Tibial artery (tissue), 4 donors: ENCODE results near the gene CSMD2.

ENCODE experiments used
- DNase-seq, 2 donors: peaks; one replicate each; pipeline ENCODE4 v3.0.0-alpha.2; 2019
- H3K27ac ChIP-seq, 2 donors: fragments of 200-600 bp; sonication (generic) in 1 of 2; 1 replicate in 1 of 2; 2 replicates in 1 of 2; pipeline ENCODE4 v1.5.1; 2018 to 2019; ENCODE audit warnings: mild to moderate bottlenecking in 1 of 2
- H3K27me3 ChIP-seq, 2 donors: fragments of 200-600 bp; sonication (generic) in 1 of 2; one replicate each; pipeline versions ENCODE4 v1.5.1 to v1.6.0; 2016 to 2019
- H3K36me3 ChIP-seq, 3 donors: fragments of 200-600 bp; sonication (generic) in 2 of 3; one replicate each; pipeline ENCODE4 v1.5.1; 2016 to 2019; ENCODE audit warnings: mild to moderate bottlenecking in 2 of 3
- H3K4me1 ChIP-seq, 4 donors: fragments of 200-600 bp; sonication (generic) in 2 of 4; 1 replicate in 3 of 4; 2 replicates in 1 of 4; pipeline ENCODE4 v1.5.1; 2016 to 2019
- H3K4me3 ChIP-seq, 2 donors: fragments of 200-600 bp; sonication (generic) in 1 of 2; 1 replicate in 1 of 2; 2 replicates in 1 of 2; pipeline ENCODE4 v1.5.1; 2018 to 2019; ENCODE audit warnings: mild to moderate bottlenecking in 2 of 2
- H3K9me3 ChIP-seq, 3 donors: fragments of 200-600 bp; sonication (generic) in 1 of 3; one replicate each; pipeline ENCODE4 v1.5.1; 2016 to 2019
- intact Hi-C: fragments of 100-400 bp; cut with DNase I; formaldehyde crosslinking; loops from one replicate; pipeline ENCODE4 v1.15.0; 2023; ENCODE audit warnings: low total_unique reads
- TF ChIP-seq, protein P1 (sequence below), 2 experiments: fragments of 200-600 bp in 1 of 2; fragments of 450-650 bp in 1 of 2; IDR thresholded peaks; one replicate each; pipeline ENCODE4 v1.5.1; 2017 to 2019; ENCODE audit warnings: antibody characterized with exemption in 2 of 2, mild to moderate bottlenecking in 1 of 2, moderate library complexity in 1 of 2

CSMD2 gene

GRCh38 chr1:33836911-33837310 is 328.1 kb downstream of the CSMD2 start:
- DNase-seq, result no peak
- intact Hi-C loops, result no loop called here
- H3K36me3 ChIP-seq, result no peaks in the 10 kb centered on the region
- H3K9me3 ChIP-seq, result no peaks in the 10 kb centered on the region
- H3K4me3 ChIP-seq, result no peak overlapping the region
- H3K27ac ChIP-seq, result no peak overlapping the region
- H3K27me3 ChIP-seq, result no peaks in the 10 kb centered on the region
- TF ChIP-seq, protein P1, sequence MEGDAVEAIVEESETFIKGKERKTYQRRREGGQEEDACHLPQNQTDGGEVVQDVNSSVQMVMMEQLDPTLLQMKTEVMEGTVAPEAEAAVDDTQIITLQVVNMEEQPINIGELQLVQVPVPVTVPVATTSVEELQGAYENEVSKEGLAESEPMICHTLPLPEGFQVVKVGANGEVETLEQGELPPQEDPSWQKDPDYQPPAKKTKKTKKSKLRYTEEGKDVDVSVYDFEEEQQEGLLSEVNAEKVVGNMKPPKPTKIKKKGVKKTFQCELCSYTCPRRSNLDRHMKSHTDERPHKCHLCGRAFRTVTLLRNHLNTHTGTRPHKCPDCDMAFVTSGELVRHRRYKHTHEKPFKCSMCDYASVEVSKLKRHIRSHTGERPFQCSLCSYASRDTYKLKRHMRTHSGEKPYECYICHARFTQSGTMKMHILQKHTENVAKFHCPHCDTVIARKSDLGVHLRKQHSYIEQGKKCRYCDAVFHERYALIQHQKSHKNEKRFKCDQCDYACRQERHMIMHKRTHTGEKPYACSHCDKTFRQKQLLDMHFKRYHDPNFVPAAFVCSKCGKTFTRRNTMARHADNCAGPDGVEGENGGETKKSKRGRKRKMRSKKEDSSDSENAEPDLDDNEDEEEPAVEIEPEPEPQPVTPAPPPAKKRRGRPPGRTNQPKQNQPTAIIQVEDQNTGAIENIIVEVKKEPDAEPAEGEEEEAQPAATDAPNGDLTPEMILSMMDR (IDR thresholded peaks at IDR 0.05), result no peak
- no peaks in the 10 kb centered on the region for H3K4me1 ChIP-seq

DNA sequence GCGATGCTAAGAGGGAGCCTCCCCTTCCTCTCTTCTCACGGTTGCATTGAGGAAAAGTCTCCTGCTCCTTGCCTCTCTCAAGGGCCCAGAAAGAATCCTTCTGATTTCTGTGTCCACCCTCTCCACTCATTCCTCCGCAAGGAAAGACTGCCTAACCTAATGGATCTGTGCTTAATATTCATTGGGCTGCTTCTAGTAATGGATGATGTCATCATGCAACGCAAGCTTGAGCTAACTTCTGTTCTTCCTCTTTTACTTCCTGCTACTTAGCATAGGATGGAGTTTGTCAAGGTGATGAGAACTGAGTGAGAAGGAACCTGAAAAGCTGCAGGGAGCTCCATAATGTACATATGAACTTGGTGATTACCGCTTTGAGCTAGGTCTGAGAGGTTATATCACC is 336.4 kb downstream of the CSMD2 start:
- no peak for DNase-seq
- H3K4me1 ChIP-seq, result no peaks in the 10 kb centered on the region
- intact Hi-C loops, result no loop called here
- no peaks in the 10 kb centered on the region for H3K27me3 ChIP-seq
- no peak overlapping the region for H3K27ac ChIP-seq
- H3K4me3 ChIP-seq, result no peak overlapping the region
- H3K36me3 ChIP-seq, result no peaks in the 10 kb centered on the region
- no peaks in the 10 kb centered on the region for H3K9me3 ChIP-seq
- TF ChIP-seq, protein P1 (IDR thresholded peaks at IDR 0.05), result no peak

DNA sequence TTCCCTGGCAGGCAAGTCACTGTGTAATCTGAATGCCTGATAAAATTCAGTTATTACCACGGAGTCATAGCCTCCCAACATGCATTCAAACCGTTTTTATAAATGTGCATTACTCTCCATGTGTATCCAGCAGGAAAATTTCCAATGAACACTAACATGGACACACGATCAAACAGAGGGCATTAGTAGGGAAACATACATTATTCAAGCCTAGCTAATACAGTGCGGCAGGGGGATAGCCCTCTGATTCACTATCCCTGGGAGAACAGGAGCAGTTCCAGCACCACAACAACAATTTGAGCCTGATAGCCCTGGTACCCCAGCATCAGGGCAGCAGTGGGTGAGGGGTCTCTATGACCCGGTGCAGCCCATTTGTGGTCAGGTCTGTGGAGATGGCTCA is 337.0 kb downstream of the CSMD2 start:
- TF ChIP-seq, protein P1 (IDR thresholded peaks at IDR 0.05), result no peak
- no peak overlapping the region for H3K27ac ChIP-seq
- H3K36me3 ChIP-seq, result no peaks in the 10 kb centered on the region
- H3K4me1 ChIP-seq, result no peaks in the 10 kb centered on the region
- intact Hi-C loops, result no loop called here
- H3K27me3 ChIP-seq, result no peaks in the 10 kb centered on the region
- no peak overlapping the region for H3K4me3 ChIP-seq
- no peaks in the 10 kb centered on the region for H3K9me3 ChIP-seq
- no peak for DNase-seq

DNA sequence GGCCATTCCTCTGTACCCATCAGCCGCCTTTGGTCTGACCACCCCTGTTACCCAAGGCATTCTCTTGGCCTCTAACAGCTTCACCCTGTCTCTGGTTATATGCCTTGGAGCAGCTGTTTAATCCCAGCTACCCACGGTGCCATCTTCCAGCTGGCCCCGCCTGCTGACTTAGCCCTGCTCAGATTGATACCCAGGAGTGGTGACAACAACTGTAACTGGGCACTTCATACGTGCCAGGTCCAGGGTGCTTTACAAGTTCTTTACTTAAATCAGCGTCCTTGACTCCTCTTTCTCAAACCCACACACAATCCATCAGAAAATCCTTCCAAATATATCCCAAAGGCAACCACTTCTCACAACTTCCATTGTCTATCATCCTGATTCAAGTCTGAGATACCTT is 338.3 kb downstream of the CSMD2 start:
- no peaks in the 10 kb centered on the region for H3K36me3 ChIP-seq
- H3K9me3 ChIP-seq, result no peaks in the 10 kb centered on the region
- TF ChIP-seq, protein P1 (IDR thresholded peaks at IDR 0.05), result no peak
- DNase-seq, result no peak
- no peak overlapping the region for H3K27ac ChIP-seq
- H3K4me3 ChIP-seq, result no peak overlapping the region
- H3K27me3 ChIP-seq, result peaks cover 0 to 4% of the 10 kb centered on the region in 2 donors
- H3K4me1 ChIP-seq, result no peaks in the 10 kb centered on the region
- intact Hi-C loops, result no loop called here

DNA sequence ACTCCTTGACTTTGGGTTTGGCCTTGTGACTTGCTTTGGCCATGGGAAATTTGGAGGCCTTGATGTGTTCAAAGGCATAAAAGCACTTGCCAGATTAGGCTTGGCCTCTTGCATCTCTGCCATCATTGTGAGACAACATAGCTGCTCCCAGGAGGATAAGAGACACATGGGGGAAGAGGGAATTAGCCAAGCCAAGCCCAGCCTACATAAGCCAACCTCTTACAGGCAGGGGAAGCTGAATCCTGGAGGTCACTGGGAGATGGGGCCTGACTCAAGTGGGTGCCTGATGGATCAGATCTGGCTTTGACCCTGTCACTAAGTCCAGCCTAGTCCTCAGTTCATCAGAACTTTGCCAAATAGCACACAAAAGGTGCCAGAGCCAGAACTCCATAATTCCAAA is 338.7 kb downstream of the CSMD2 start:
- no peak for DNase-seq
- Histone ChIP-seq H3K9me3 (no peaks in the 10 kb centered on the region), H3K27ac (no peak overlapping the region), H3K27me3 (peaks cover 0 to 4% of the 10 kb centered on the region in 2 donors), H3K36me3 (no peaks in the 10 kb centered on the region), H3K4me1 (no peaks in the 10 kb centered on the region), H3K4me3 (no peak overlapping the region)
- TF ChIP-seq, protein P1 (IDR thresholded peaks at IDR 0.05), result no peak
- intact Hi-C loops, result no loop called here

DNA sequence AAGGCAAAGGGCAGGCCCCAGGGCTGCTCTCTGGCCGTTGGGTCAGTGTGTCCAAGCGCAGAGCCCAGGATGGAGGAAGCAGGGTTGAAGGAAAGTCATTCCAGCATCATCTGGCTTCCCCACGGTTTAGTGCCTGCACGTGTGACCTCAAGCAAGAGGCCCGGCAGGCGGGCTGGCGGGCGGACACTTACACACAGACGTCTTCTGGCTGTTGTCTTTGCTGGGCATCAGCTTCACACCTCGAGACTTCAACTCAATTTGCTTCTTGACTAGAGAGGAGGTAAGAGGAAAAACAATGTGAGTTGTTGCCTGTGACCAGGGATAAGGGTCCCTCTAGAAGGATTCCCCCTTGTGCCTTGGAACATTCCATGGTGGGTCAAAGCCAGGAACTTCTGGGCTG is 339.5 kb downstream of the CSMD2 start:
- no peaks in the 10 kb centered on the region for H3K4me1 ChIP-seq
- intact Hi-C loops, result no loop called here

More for the DNA sequence above, 339.5 kb downstream of the CSMD2 start:
- Histone ChIP-seq H3K36me3 (no peaks in the 10 kb centered on the region), H3K27me3 (peaks cover 0 to 4% of the 10 kb centered on the region in 2 donors), H3K27ac (no peak overlapping the region), H3K9me3 (no peaks in the 10 kb centered on the region), H3K4me3 (no peak overlapping the region)
- TF ChIP-seq, protein P1 (IDR thresholded peaks at IDR 0.05), result no peak
- DNase-seq, result no peak
